GM12878 (cell line): Measurements from ENCODE around the gene BAK1. TPM values are rescaled to one million over a fixed set of nuclear protein-coding genes. Genes with fewer than 3 reads are reported as not detected.

Source experiments
- ATAC-seq: fragments of 200-7000 bp; cut with Tn5 transposase; 3 replicates; pipeline ENCODE4 v1.9.1; 2020; ENCODE audit warnings: mild to moderate bottlenecking, moderate library complexity
- BruUV-seq: library from RNA; stranded (reverse); fragments of 400-500 nt; replicated peaks from 2 replicates; lab custom pipeline; 2021; lab: Mats Ljungman, UMichigan
- CTCF ChIA-PET: fragments of 300-600 bp; sonication (Branson Sonifier 250); formaldehyde crosslinking; extraction: SDS; loops from one replicate; lab custom pipeline; 2021; ENCODE audit warnings: inconsistent platforms; lab: Yijun Ruan, JAX
- POLR2A ChIA-PET: fragments of 350-600 bp; formaldehyde crosslinking; extraction: SDS; loops from one replicate; lab custom pipeline; 2021; ENCODE audit warnings: inconsistent platforms; lab: Charles Lee
- RAD21 ChIA-PET: fragments of 300-600 bp; sonication (Branson Sonifier 250); formaldehyde crosslinking; loops from one replicate; lab custom pipeline; 2023; ENCODE audit warnings: antibody characterized with exemption; ENCODE audit not compliant: unreplicated experiment; lab: Charles Lee
- SMC1A ChIA-PET: fragments of 300-600 bp; sonication (Branson Sonifier 250); formaldehyde crosslinking; loops from one replicate; lab custom pipeline; 2023; ENCODE audit not compliant: unreplicated experiment, uncharacterized antibody; lab: Charles Lee
- DNase-seq: peaks from one replicate; pipeline ENCODE4 v3.0.0-alpha.2; 2011; ENCODE audit warnings: low read depth, low spot score
- FAIRE-seq: peaks from 3 replicates; lab custom pipeline; 2011; peaks lifted over from hg19 to GRCh38; lab: Jason Lieb, UNC
- H2AFZ ChIP-seq: 2 replicates; pipeline ENCODE4 v1.6.0; 2011; ENCODE audit warnings: low read depth, low read length, control low read depth; ENCODE audit not compliant: control insufficient read depth
- H3K27ac ChIP-seq: 2 replicates; pipeline ENCODE4 v1.5.1; 2011; ENCODE audit warnings: control low read depth; ENCODE audit not compliant: control insufficient read depth, insufficient read depth
- H3K27me3 ChIP-seq, 2 experiments: replicated peaks in 1 of 2; 2 replicates each; pipeline versions ENCODE4 v1.6.0 to v1.6.1; 2011; ENCODE audit warnings: low read length in 1 of 2; ENCODE audit not compliant: control insufficient read depth in 2 of 2, insufficient read depth in 2 of 2
- H3K36me3 ChIP-seq, 2 experiments: 2 replicates each; pipeline ENCODE4 v1.5.1; 2011; ENCODE audit warnings: low read length in 1 of 2; ENCODE audit not compliant: control insufficient read depth in 2 of 2, insufficient read depth in 2 of 2
- H3K4me1 ChIP-seq: 2 replicates; pipeline ENCODE4 v1.6.1; 2011; ENCODE audit warnings: mild to moderate bottlenecking, low read length, moderate library complexity, mixed read lengths; ENCODE audit not compliant: control insufficient read depth, insufficient read depth
- H3K4me2 ChIP-seq: 2 replicates; pipeline ENCODE4 v1.6.0; 2011; ENCODE audit warnings: control low read depth; ENCODE audit not compliant: control insufficient read depth, insufficient read depth
- H3K4me3 ChIP-seq: fragments of 200-600 bp; sonication (generic); 2 replicates; pipeline ENCODE4 v1.5.1; 2016
- H3K79me2 ChIP-seq: 2 replicates; pipeline ENCODE4 v1.6.0; 2011; ENCODE audit warnings: low read length; ENCODE audit not compliant: control insufficient read depth, insufficient read depth
- H3K9ac ChIP-seq: 2 replicates; pipeline ENCODE4 v1.8.0; 2011; ENCODE audit warnings: low read length, control low read depth, mixed read lengths; ENCODE audit not compliant: control insufficient read depth, insufficient read depth
- H3K9me3 ChIP-seq: replicated peaks from 3 replicates; pipeline ENCODE4 v1.5.1; 2011; ENCODE audit warnings: mild to moderate bottlenecking, low read length; ENCODE audit not compliant: control insufficient read depth, insufficient read depth
- H4K20me1 ChIP-seq: 2 replicates; pipeline ENCODE4 v1.6.0; 2011; ENCODE audit not compliant: control insufficient read depth, insufficient read depth
- CEBPZ ChIP-seq: fragments of 150-350 bp; IDR thresholded peaks from 2 replicates; pipeline ENCODE4 v1.6.1; 2016; ENCODE audit warnings: low read depth, low read length
- ETV6 ChIP-seq, 2 experiments: fragments of 450-650 bp in 1 of 2; IDR thresholded peaks in 1 of 2; conservative IDR thresholded peaks in 1 of 2; 2 replicates each; pipeline ENCODE4 v1.6.1; 2014; ENCODE audit warnings: antibody characterized with exemption in 1 of 2, borderline replicate concordance in 1 of 2, low read depth in 1 of 2, mild to moderate bottlenecking in 1 of 2, moderate library complexity in 1 of 2
- IKZF2 ChIP-seq, 2 experiments: fragments of 450-650 bp; IDR thresholded peaks; 2 replicates each; pipeline ENCODE4 v1.6.1; 2017; ENCODE audit warnings: mild to moderate bottlenecking in 2 of 2, moderate library complexity in 2 of 2
- IRF4 ChIP-seq: IDR thresholded peaks from 2 replicates; pipeline ENCODE4 v1.6.1; 2011; ENCODE audit warnings: low read depth, low read length
- LARP7 ChIP-seq: fragments of 450-650 bp; IDR thresholded peaks from 2 replicates; pipeline ENCODE4 v1.6.1; 2017; ENCODE audit warnings: mild to moderate bottlenecking
- NFXL1 ChIP-seq: fragments of 450-650 bp; IDR thresholded peaks from 2 replicates; pipeline ENCODE4 v1.6.1; 2017; ENCODE audit warnings: antibody characterized with exemption, mild to moderate bottlenecking, borderline replicate concordance
- PML ChIP-seq: IDR thresholded peaks from 2 replicates; pipeline ENCODE4 v1.6.1; 2012; ENCODE audit warnings: low read length, inconsistent platforms
- RAD21 ChIP-seq: IDR thresholded peaks from 2 replicates; pipeline ENCODE4 v1.6.1; 2011; ENCODE audit warnings: mild to moderate bottlenecking, low read depth, low read length, moderate library complexity; ENCODE audit not compliant: insufficient read depth
- RAD51 ChIP-seq: fragments of 450-650 bp; IDR thresholded peaks from 2 replicates; pipeline ENCODE4 v1.6.1; 2016; ENCODE audit warnings: moderate library complexity, mild to moderate bottlenecking, inconsistent platforms
- SIN3A ChIP-seq: IDR thresholded peaks from 2 replicates; pipeline ENCODE4 v1.6.1; 2012; ENCODE audit warnings: low read depth, low read length, improper control_type of control experiment
- SMAD5 ChIP-seq: IDR thresholded peaks from 2 replicates; pipeline ENCODE4 v1.6.1; 2016; ENCODE audit warnings: antibody characterized with exemption, low read depth
- SUZ12 ChIP-seq: fragments of 200-600 bp; sonication (generic); IDR thresholded peaks from one replicate; pipeline ENCODE4 v1.6.1; 2018; ENCODE audit warnings: antibody characterized with exemption, mild to moderate bottlenecking; ENCODE audit not compliant: unreplicated experiment
- YBX1 ChIP-seq: fragments of 450-650 bp; IDR thresholded peaks from 2 replicates; pipeline ENCODE4 v1.6.1; 2016; ENCODE audit warnings: antibody characterized with exemption
- ZNF687 ChIP-seq: fragments of 450-650 bp; IDR thresholded peaks from 2 replicates; pipeline ENCODE4 v1.6.1; 2017; ENCODE audit warnings: mild to moderate bottlenecking, moderate library complexity
- WGBS: methylation state at CpG from one replicate; pipeline ENCODE4 v1.1.6; 2016; ENCODE audit warnings: low lambda C conversion rate; ENCODE audit not compliant: insufficient replicate concordance, insufficient coverage; ENCODE audit errors: missing lambda C conversion rate; 5-methylcytosine and 5-hydroxymethylcytosine counted together
- in situ Hi-C: fragments of 300-500 bp; cut with MboI; formaldehyde crosslinking; loops from 9 replicates; pipeline ENCODE4 v1.14.3; 2018; ENCODE audit warnings: mixed read lengths
- intact Hi-C: fragments of 100-400 bp; cut with micrococcal nuclease; formaldehyde crosslinking; loops from one replicate; pipeline ENCODE4 v1.14.2; 2022; ENCODE audit not compliant: unreplicated experiment
- polyA plus RNA-seq, 11 experiments: library from polyadenylated mRNA; depleted of rRNA in 4 of 11; unstranded in 6 of 11; stranded (reverse) in 5 of 11; fragments of >200 nt; fragmentation: Nextera tagmentation in 4 of 11; fragmentation: Illumina TruSeq in 1 of 11; extraction: Ambion mirVana in 4 of 11; extraction: Trizol in 1 of 11; gene quantifications; 1 replicate in 1 of 11; 2 replicates in 10 of 11; pipeline versions ENCODE4 v1.2.1 to v1.2.3, GENCODE V29; 2011 to 2016; ENCODE audit warnings: inconsistent platforms in 2 of 11, missing spikeins in 2 of 11, low read depth in 1 of 11
- total RNA-seq, 4 experiments: library from RNA; depleted of rRNA in 3 of 4; stranded (reverse); fragments of >200 nt in 3 of 4; fragmentation: Illumina TruSeq in 1 of 4; extraction: Trizol in 1 of 4; gene quantifications; 2 replicates each; pipeline versions ENCODE4 v1.2.1 to v1.2.3, GENCODE V29; 2013 to 2021

Gene BAK1
- total and polyA plus RNA-seq, 10 of the 15 experiments (the other 5 are each of a cell fraction or from before 2014, with no cell fraction given): 6.3 to 65.8 (median 29.6) TPM

DNA sequence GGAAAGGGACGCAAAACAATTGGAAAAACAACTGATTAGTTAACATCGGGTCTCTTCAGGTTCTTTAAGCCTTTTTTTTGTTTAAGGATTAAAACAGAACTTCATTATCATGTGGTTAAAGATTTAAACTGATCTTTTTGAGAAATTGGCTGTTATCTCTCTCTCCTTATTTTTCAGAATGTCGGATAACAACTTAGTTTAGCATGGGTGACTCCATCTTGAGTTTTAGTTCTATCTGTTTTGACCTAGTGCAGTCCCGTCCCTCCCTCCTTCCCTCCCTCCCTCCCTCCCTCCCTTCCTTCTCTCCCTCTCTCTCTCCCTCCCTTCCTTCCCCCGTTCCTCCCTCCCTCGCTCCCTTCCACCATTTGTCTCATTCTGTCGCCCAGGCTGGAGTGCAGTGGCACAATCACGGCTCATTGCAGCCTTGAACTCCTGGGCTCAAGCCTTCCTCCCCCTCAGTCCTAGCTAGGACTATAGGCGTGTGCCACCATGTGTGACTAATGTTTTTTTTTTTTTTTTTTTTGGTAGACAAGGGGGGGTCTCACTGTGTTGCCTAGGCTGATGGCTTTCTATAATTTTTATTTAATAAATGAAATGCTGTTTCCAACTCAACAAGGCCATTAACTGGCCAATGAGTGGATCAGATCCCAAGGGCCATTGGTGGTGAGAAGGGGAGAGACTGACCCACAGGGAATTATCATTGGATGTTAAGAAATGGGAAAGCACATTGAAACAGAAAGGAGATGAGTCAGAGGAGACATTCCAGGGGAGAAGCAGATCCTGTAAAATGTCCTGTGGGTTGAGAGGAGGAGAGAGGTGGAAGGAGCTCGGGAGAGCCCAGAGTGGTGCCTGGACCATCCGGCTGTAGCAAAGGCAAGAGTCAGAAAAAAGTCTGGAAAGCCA is 13.6 kb downstream of the BAK1 start:
- Histone ChIP-seq H3K79me2 (no peaks in the 10 kb centered on the region), H3K4me1 (peaks cover 10% of the 10 kb centered on the region), H3K9ac (no peak overlapping the region), H2AFZ (no peak overlapping the region), H3K4me2 (no peak overlapping the region), H3K4me3 (no peak overlapping the region)
- BruUV-seq: no TSS peak
- 81% methylated on average over 9 of the region's 11 CpGs for WGBS
- intact Hi-C loops: no loop called here
- ChIA-PET CTCF (interaction anchor here (0.6 kb wide), 1 partner anchor 612 kb away, joined by 3 read pairs; no protein-coding TSS in a partner anchor), RAD21 (no interaction called here), SMC1A (no interaction called here)
- DNase-seq: no peak
- TF ChIP-seq ZNF687: no peak
- TF ChIP-seq LARP7: no peak
- no peak for TF ChIP-seq NFXL1
- TF ChIP-seq RAD21: no peak
- TF ChIP-seq IKZF2 (IDR thresholded peaks at IDR 0.05): no peak
- TF ChIP-seq YBX1: no peak
- TF ChIP-seq ETV6 (conservative IDR thresholded peaks at IDR 0.05 in 1 of 2, IDR thresholded peaks at IDR 0.05 in 1 of 2; ENCODE audit: borderline replicate concordance in 1 of 2, low read depth in 1 of 2): no peak
- no peak for TF ChIP-seq SUZ12
- no peak for TF ChIP-seq IRF4
- TF ChIP-seq RAD51: no peak
- TF ChIP-seq SMAD5: no peak
- no peak for TF ChIP-seq PML
- TF ChIP-seq CEBPZ: no peak
- TF ChIP-seq SIN3A: no peak
- TF ChIP-seq, all 136 proteins: peak for 0
- Histone ChIP-seq H3K27ac (no peak overlapping the region), H3K36me3 (peaks cover 0 to 3% of the 10 kb centered on the region in 2 experiments; a peak in 1 of 4 replicates), H4K20me1 (no peaks in the 10 kb centered on the region), H3K9me3 (no peaks in the 10 kb centered on the region), H3K27me3 (no peaks in the 10 kb centered on the region)
- ATAC-seq (no peak), FAIRE-seq (no peak)
- POLR2A ChIA-PET: interaction anchor here (0.6 kb wide), 1 partner anchor 294 kb away, joined by 3 read pairs; the partner anchor contains the start of gene RPS18
- in situ Hi-C loops: no loop called here
